NCI-H1417 (cell line): ENCODE results near the gene KRT36.

Experiments
- DNase-seq, 3 experiments: peaks; one replicate each; lab custom pipeline; 2025; lab: John Stamatoyannopoulos, UW

Gene KRT36

GRCh38 chr17:41476866-41477815 lies 12.6 kb downstream of the KRT36 start:
- no peak for DNase-seq

GRCh38 chr17:41475421-41475820 lies 14.3 kb downstream of the KRT36 start:
- DNase-seq = no peak

- DNase-seq = no peak
Measured at GRCh38 chr17:41474863-41475262, 14.8 kb downstream of the KRT36 start.

GRCh38 chr17:41468346-41468745 lies 21.4 kb downstream of the KRT36 start:
- DNase-seq = no peak

- DNase-seq = no peak
Measured at GRCh38 chr17:41467561-41467960, 22.1 kb downstream of the KRT36 start.

GRCh38 chr17:41466988-41467387 lies 22.7 kb downstream of the KRT36 start, which contains the start of gene KRT32:
KRT32 (minus strand) TSS chr17:41467386; CDS start chr17:41467325, 61 bp downstream.
- no peak for DNase-seq

- DNase-seq = no peak
Measured at GRCh38 chr17:41464682-41465081, 25.0 kb downstream of the KRT36 start.

GRCh38 chr17:41464173-41464572 lies 25.5 kb downstream of the KRT36 start:
- no peak for DNase-seq

GRCh38 chr17:41463746-41464145 lies 26.0 kb downstream of the KRT36 start:
- DNase-seq = no peak

- no peak for DNase-seq
Measured at GRCh38 chr17:41462705-41463104, 27.0 kb downstream of the KRT36 start.

- DNase-seq = no peak
Measured at GRCh38 chr17:41457676-41458075, 32.0 kb downstream of the KRT36 start.

GRCh38 chr17:41456204-41456603 lies 33.5 kb downstream of the KRT36 start:
- no peak for DNase-seq

- DNase-seq = no peak
Measured at GRCh38 chr17:41455236-41455635, 34.5 kb downstream of the KRT36 start.

GRCh38 chr17:41453066-41453465 lies 36.6 kb downstream of the KRT36 start:
- DNase-seq = no peak

- no peak for DNase-seq
Measured at GRCh38 chr17:41452281-41452680, 37.4 kb downstream of the KRT36 start.

- DNase-seq = no peak
Measured at GRCh38 chr17:41451154-41451728, 38.5 kb downstream of the KRT36 start.

GRCh38 chr17:41449008-41449407 lies 40.7 kb downstream of the KRT36 start:
- no peak for DNase-seq

- no peak for DNase-seq
Measured at GRCh38 chr17:41448506-41448905, 41.2 kb downstream of the KRT36 start.

- no peak for DNase-seq
Measured at GRCh38 chr17:41446806-41447205, 42.9 kb downstream of the KRT36 start.

GRCh38 chr17:41444640-41445039 lies 45.1 kb downstream of the KRT36 start:
- DNase-seq = no peak

GRCh38 chr17:41444186-41444585 lies 45.5 kb downstream of the KRT36 start:
- DNase-seq = no peak

- no peak for DNase-seq
Measured at GRCh38 chr17:41442739-41443138, 47.0 kb downstream of the KRT36 start.

- DNase-seq = no peak
Measured at GRCh38 chr17:41440531-41441033, 49.1 kb downstream of the KRT36 start, which contains the start of gene KRT38. KRT38 (minus strand) TSS chr17:41440983; CDS start chr17:41440921, 62 bp downstream.
